ENCODE measurements around the gene CKLF. TPM values are rescaled to one million over a fixed set of nuclear protein-coding genes. Genes with fewer than 3 reads are reported as not detected.
"Not testable (repeated sequence)": the region's sequence is repeated elsewhere in the genome, so short reads cannot be mapped to it uniquely, and the experiment has no call there.

Gene CKLF
- polyA plus RNA-seq, 1 of the 3 experiments (the other 2 are of a cell fraction): 211 TPM

GRCh38 chr16:66513111-66513723 lies 39.2 kb upstream of the CKLF start:
- H3K4me2 ChIP-seq: no peak overlapping the region
- H3K79me2 ChIP-seq (ENCODE audit: insufficient read depth): no peaks in the 10 kb centered on the region
- DNase-seq: no peak
- H3K9ac ChIP-seq: no peak overlapping the region
- no peak for TF ChIP-seq USF2 (IDR thresholded peaks at IDR 0.05; ENCODE audit: borderline replicate concordance, low read depth, low read length)
- no peak for TF ChIP-seq SMC3 (IDR thresholded peaks at IDR 0.05; ENCODE audit: low read depth, low read length)
- TF ChIP-seq FOXJ3 (CRISPR knock-in tag; IDR thresholded peaks at IDR 0.05): no peak
- no peak for TF ChIP-seq EP300 (IDR thresholded peaks at IDR 0.05; ENCODE audit: borderline replicate concordance in 1 of 2, low read depth in 1 of 2, low read length in 1 of 2)
- no peak for TF ChIP-seq JUND (IDR thresholded peaks at IDR 0.05)
- no peak for TF ChIP-seq TEAD4 (IDR thresholded peaks at IDR 0.05; ENCODE audit: borderline replicate concordance, insufficient read depth)
- TF ChIP-seq ELF1 (IDR thresholded peaks at IDR 0.05): no peak
- TF ChIP-seq GABPA (IDR thresholded peaks at IDR 0.05; ENCODE audit: low read depth): no peak
- no peak for TF ChIP-seq RCOR1 (IDR thresholded peaks at IDR 0.05; ENCODE audit: low read length)
- TF ChIP-seq MAX (IDR thresholded peaks at IDR 0.05; ENCODE audit: low read depth): no peak
- no peak for TF ChIP-seq MXI1 (IDR thresholded peaks at IDR 0.05; ENCODE audit: low read depth, low read length)
- ChIA-PET CTCF (no interaction called here), POLR2A (no interaction called here)
- H2AFZ ChIP-seq (ENCODE audit: low read depth): no peak overlapping the region
- no peaks in the 10 kb centered on the region for H3K36me3 ChIP-seq (replicated peaks in 1 of 2; ENCODE audit: control insufficient read depth in 1 of 2, insufficient read depth in 2 of 2, low read length in 1 of 2)
- peaks cover 35% of the 10 kb centered on the region for H3F3A ChIP-seq (replicated peaks; ENCODE audit: insufficient read depth)
- no peaks in the 10 kb centered on the region for H4K20me1 ChIP-seq (ENCODE audit: insufficient read depth)
- WGBS (ENCODE audit: low lambda C conversion rate): 79% methylated on average over 7 of the region's 8 CpGs
- H3K27me3 ChIP-seq (ENCODE audit: insufficient read depth): no peaks in the 10 kb centered on the region
- H3K4me3 ChIP-seq (ENCODE audit: low read depth in 2 of 2, low read length in 1 of 2): no peak overlapping the region
- no peaks in the 10 kb centered on the region for H3K9me2 ChIP-seq
- peaks cover 20 to 42% of the 10 kb centered on the region in 2 experiments; a peak in 3 of 4 replicates for H3K4me1 ChIP-seq (ENCODE audit: control insufficient read depth in 1 of 2, insufficient read depth in 2 of 2, low read depth in 1 of 2, low read length in 1 of 2)
- H3K27ac ChIP-seq (ENCODE audit: low read depth in 2 of 2, low read length in 1 of 2): peak overlapping the region; percentile 47 to 91; a peak in 3 of 4 replicates
- no peaks in the 10 kb centered on the region for H3K9me3 ChIP-seq

- H4K20me1 ChIP-seq (ENCODE audit: insufficient read depth); H3K27me3 ChIP-seq (ENCODE audit: insufficient read depth); H3K9me3 ChIP-seq; H2AFZ ChIP-seq (ENCODE audit: low read depth); CTCF ChIA-PET; DNase-seq; H3K9ac ChIP-seq; H3K9me2 ChIP-seq; H3K36me3 ChIP-seq (replicated peaks in 1 of 2; ENCODE audit: control insufficient read depth in 1 of 2, insufficient read depth in 2 of 2, low read length in 1 of 2); H3K4me2 ChIP-seq; H3K4me3 ChIP-seq (ENCODE audit: low read depth in 2 of 2, low read length in 1 of 2); H3K27ac ChIP-seq (ENCODE audit: low read depth in 2 of 2, low read length in 1 of 2); POLR2A ChIA-PET; H3K79me2 ChIP-seq (ENCODE audit: insufficient read depth): not testable (repeated sequence)
- WGBS (ENCODE audit: low lambda C conversion rate): 97% methylated on average over 9 of the region's 17 CpGs
- Histone ChIP-seq H3F3A (replicated peaks; ENCODE audit: insufficient read depth) (peaks cover 35% of the 10 kb centered on the region), H3K4me1 (ENCODE audit: control insufficient read depth in 1 of 2, insufficient read depth in 2 of 2, low read depth in 1 of 2, low read length in 1 of 2) (peaks cover 20 to 42% of the 10 kb centered on the region in 2 experiments; a peak in 3 of 4 replicates)
Observed at GRCh38 chr16:66514391-66514790, 38.0 kb upstream of the CKLF start.

- POLR2A ChIA-PET; H3K79me2 ChIP-seq (ENCODE audit: insufficient read depth); H3K27me3 ChIP-seq (ENCODE audit: insufficient read depth); H2AFZ ChIP-seq (ENCODE audit: low read depth); H3K36me3 ChIP-seq (replicated peaks in 1 of 2; ENCODE audit: control insufficient read depth in 1 of 2, insufficient read depth in 2 of 2, low read length in 1 of 2); DNase-seq; H3K9me3 ChIP-seq; H4K20me1 ChIP-seq (ENCODE audit: insufficient read depth); H3K9ac ChIP-seq; H3K4me3 ChIP-seq (ENCODE audit: low read depth in 2 of 2, low read length in 1 of 2); H3K4me2 ChIP-seq; H3K9me2 ChIP-seq: not testable (repeated sequence)
- 96% methylated on average over 9 of the region's 10 CpGs for WGBS (ENCODE audit: low lambda C conversion rate)
- Histone ChIP-seq H3F3A (replicated peaks; ENCODE audit: insufficient read depth) (peaks cover 35% of the 10 kb centered on the region), H3K27ac (ENCODE audit: low read depth in 2 of 2, low read length in 1 of 2) (0 out of 4 replicates have a peak overlapping the region, but pooled peaks of 1 of the 2 experiments have one; percentile 94), H3K4me1 (ENCODE audit: control insufficient read depth in 1 of 2, insufficient read depth in 2 of 2, low read depth in 1 of 2, low read length in 1 of 2) (peaks cover 20 to 42% of the 10 kb centered on the region in 2 experiments; a peak in 3 of 4 replicates)
- CTCF ChIA-PET: interaction anchor here (1.1 to 1.4 kb wide), 4 partner anchors 9 to 171 kb away, joined by 3 to 4 read pairs (median 3); no protein-coding TSS in a partner anchor
Observed at GRCh38 chr16:66514980-66515595, 37.3 kb upstream of the CKLF start.

Data from SK-N-SH (cell line).